Breast epithelium (tissue), 4 donors: ENCODE data around the gene MBP. TPM values are rescaled to one million over a fixed set of nuclear protein-coding genes. Genes with fewer than 3 reads are reported as not detected.

Experiments
- DNase-seq, 2 donors: peaks; one replicate each; pipeline ENCODE4 v3.0.0-alpha.2; 2019; ENCODE audit warnings: low spot score in 2 of 2
- H3K27ac ChIP-seq, 2 donors: fragments of 200-600 bp; sonication (generic) in 1 of 2; one replicate each; pipeline ENCODE4 v1.5.1; 2016 to 2019; ENCODE audit warnings: mild to moderate bottlenecking in 1 of 2
- H3K27me3 ChIP-seq, 2 donors: fragments of 200-600 bp; sonication (generic) in 1 of 2; one replicate each; pipeline versions ENCODE4 v1.5.1 to v1.6.0; 2017 to 2019; ENCODE audit warnings: control low read depth in 1 of 2, mild to moderate bottlenecking in 1 of 2
- H3K36me3 ChIP-seq: fragments of 200-600 bp; one replicate; pipeline ENCODE4 v1.5.1; 2019
- H3K4me1 ChIP-seq, 2 donors: fragments of 200-600 bp; sonication (generic); one replicate each; pipeline ENCODE4 v1.5.1; 2016 to 2019; ENCODE audit warnings: control low read depth in 1 of 2
- H3K4me3 ChIP-seq, 3 donors: fragments of 200-600 bp; sonication (generic); 1 replicate in 2 of 3; 2 replicates in 1 of 3; pipeline ENCODE4 v1.5.1; 2016 to 2019; ENCODE audit warnings: mild to moderate bottlenecking in 3 of 3, moderate library complexity in 2 of 3
- H3K9me3 ChIP-seq, 2 donors: fragments of 200-600 bp; sonication (generic) in 1 of 2; one replicate each; pipeline ENCODE4 v1.5.1; 2016 to 2019; ENCODE audit warnings: control low read depth in 1 of 2
- CTCF ChIP-seq, 3 donors: fragments of 450-650 bp; IDR thresholded peaks; one replicate each; pipeline ENCODE4 v1.5.1; 2016 to 2017; ENCODE audit warnings: antibody characterized with exemption in 3 of 3, mild to moderate bottlenecking in 3 of 3, moderate library complexity in 3 of 3
- POLR2A ChIP-seq: fragments of 450-650 bp; IDR thresholded peaks from one replicate; pipeline ENCODE4 v1.6.1; 2016; ENCODE audit warnings: antibody characterized with exemption, mild to moderate bottlenecking, moderate library complexity
- POLR2AphosphoS5 ChIP-seq, 3 donors: sonication (generic); formaldehyde crosslinking; IDR thresholded peaks; one replicate each; pipeline ENCODE4 v1.6.1; 2017; ENCODE audit warnings: antibody characterized with exemption in 3 of 3
- intact Hi-C: fragments of 100-400 bp; cut with DNase I; formaldehyde crosslinking; loops from one replicate; pipeline ENCODE4 v1.15.1; 2023; ENCODE audit warnings: low total_unique reads
- total RNA-seq, 3 donors: library from RNA; depleted of rRNA; stranded (reverse); fragments of >200 nt; gene quantifications; one replicate each; pipeline ENCODE4 v1.1.0, GENCODE V29; 2016

Gene MBP
- total RNA-seq, 3 donors from 2014 or later: 27.2 to 46.2 (median 32.4) TPM

GRCh38 chr18:77047803-77048419 lies 84.7 kb downstream of the MBP start:
- Histone ChIP-seq H3K27me3 (no peaks in the 10 kb centered on the region), H3K9me3 (no peaks in the 10 kb centered on the region), H3K4me1 (no peaks in the 10 kb centered on the region), H3K27ac (no peak overlapping the region), H3K4me3 (no peak overlapping the region), H3K36me3 (no peaks in the 10 kb centered on the region)
- intact Hi-C loops: no loop called here
- TF ChIP-seq POLR2A (no peak), CTCF (IDR thresholded peaks at IDR 0.05) (no peak), POLR2AphosphoS5 (IDR thresholded peaks at IDR 0.05) (no peak)
- no peak for DNase-seq

GRCh38 chr18:77046994-77047393 lies 85.6 kb downstream of the MBP start:
- no peaks in the 10 kb centered on the region for H3K4me1 ChIP-seq
- DNase-seq: no peak
- no peaks in the 10 kb centered on the region for H3K27me3 ChIP-seq
- intact Hi-C loops: no loop called here
- no peak for TF ChIP-seq CTCF (IDR thresholded peaks at IDR 0.05)
- TF ChIP-seq POLR2AphosphoS5 (IDR thresholded peaks at IDR 0.05): no peak
- no peak for TF ChIP-seq POLR2A
- H3K4me3 ChIP-seq: no peak overlapping the region
- no peak overlapping the region for H3K27ac ChIP-seq
- no peaks in the 10 kb centered on the region for H3K9me3 ChIP-seq
- H3K36me3 ChIP-seq: no peaks in the 10 kb centered on the region

GRCh38 chr18:77046409-77046808 lies 86.2 kb downstream of the MBP start:
- Histone ChIP-seq H3K4me1 (no peaks in the 10 kb centered on the region), H3K27ac (no peak overlapping the region), H3K27me3 (no peaks in the 10 kb centered on the region), H3K4me3 (no peak overlapping the region), H3K36me3 (no peaks in the 10 kb centered on the region), H3K9me3 (no peaks in the 10 kb centered on the region)
- no peak for DNase-seq
- TF ChIP-seq POLR2AphosphoS5 (IDR thresholded peaks at IDR 0.05) (no peak), CTCF (IDR thresholded peaks at IDR 0.05) (no peak), POLR2A (no peak)
- intact Hi-C loops: no loop called here

GRCh38 chr18:77045677-77046076 lies 86.9 kb downstream of the MBP start:
- no peaks in the 10 kb centered on the region for H3K9me3 ChIP-seq
- no peaks in the 10 kb centered on the region for H3K36me3 ChIP-seq
- no peak for DNase-seq
- no peak overlapping the region for H3K4me3 ChIP-seq
- H3K4me1 ChIP-seq: no peaks in the 10 kb centered on the region
- intact Hi-C loops: no loop called here
- TF ChIP-seq POLR2AphosphoS5 (IDR thresholded peaks at IDR 0.05) (no peak), CTCF (IDR thresholded peaks at IDR 0.05) (no peak), POLR2A (no peak)
- no peak overlapping the region for H3K27ac ChIP-seq
- no peaks in the 10 kb centered on the region for H3K27me3 ChIP-seq

GRCh38 chr18:77044866-77045664 lies 87.5 kb downstream of the MBP start:
- no peaks in the 10 kb centered on the region for H3K9me3 ChIP-seq
- TF ChIP-seq POLR2AphosphoS5 (IDR thresholded peaks at IDR 0.05) (no peak), CTCF (IDR thresholded peaks at IDR 0.05) (no peak), POLR2A (no peak)
- no peak overlapping the region for H3K4me3 ChIP-seq
- H3K27ac ChIP-seq: no peak overlapping the region
- DNase-seq: no peak
- H3K27me3 ChIP-seq: no peaks in the 10 kb centered on the region
- intact Hi-C loops: no loop called here
- no peaks in the 10 kb centered on the region for H3K36me3 ChIP-seq
- no peaks in the 10 kb centered on the region for H3K4me1 ChIP-seq
